Endothelial cell of umbilical vein (primary cell): ENCODE data around the gene GRK4.

Experiments used
- CTCF ChIP-seq, 2 donors: IDR thresholded peaks; 1 replicate in 1 of 2; 2 replicates in 1 of 2; pipeline ENCODE4 v1.5.1; 2011; ENCODE audit warnings: low read length in 2 of 2, mild to moderate bottlenecking in 2 of 2, moderate library complexity in 2 of 2, control low read depth in 1 of 2, inconsistent platforms in 1 of 2, low read depth in 1 of 2; ENCODE audit not compliant: insufficient read depth in 1 of 2; ENCODE audit errors: extremely low read depth in 1 of 2
- EZH2 ChIP-seq: IDR thresholded peaks from 2 replicates; pipeline ENCODE4 v1.6.1; 2012; ENCODE audit warnings: borderline replicate concordance, low read depth, mild to moderate bottlenecking, moderate library complexity, low read length, inconsistent platforms; ENCODE audit not compliant: severe bottlenecking
- MAX ChIP-seq: IDR thresholded peaks from 2 replicates; pipeline ENCODE4 v1.6.1; 2011; ENCODE audit not compliant: insufficient read depth, insufficient read length
- POLR2A ChIP-seq: IDR thresholded peaks from 2 replicates; pipeline ENCODE4 v1.6.1; 2012; ENCODE audit warnings: low read depth, mild to moderate bottlenecking, control low read depth, low read length
- POLR2AphosphoS5 ChIP-seq: IDR thresholded peaks from 2 replicates; pipeline ENCODE4 v1.6.1; 2012; ENCODE audit warnings: low read depth, mild to moderate bottlenecking, control low read depth, low read length, moderate library complexity; ENCODE audit not compliant: insufficient read depth

GRCh38 chr4:3034231-3034630, 70.9 kb downstream of the GRK4 start:
- TF ChIP-seq POLR2A (no peak), MAX (no peak), CTCF (IDR thresholded peaks at IDR 0.05; ENCODE audit: extremely low read depth in 1 of 2, insufficient read depth in 1 of 2, low read depth in 1 of 2, low read length in 2 of 2) (no peak), EZH2 (no peak), POLR2AphosphoS5 (no peak)
